HEK293 (cell line): Measurements from ENCODE around the gene DNAJB14.

Experiments used
- CTCF ChIA-PET: fragments of 350-600 bp; formaldehyde crosslinking; extraction: SDS; loops from one replicate; lab custom pipeline; 2021; ENCODE audit warnings: antibody characterized with exemption; lab: Yijun Ruan, JAX
- POLR2A ChIA-PET: fragments of 300-600 bp; formaldehyde crosslinking; extraction: SDS; loops from one replicate; lab custom pipeline; 2020; ENCODE audit warnings: antibody characterized with exemption, inconsistent platforms; lab: Yijun Ruan, JAX
- H3K27ac ChIP-seq: fragments of 200-500 bp; sonication (Bioruptor generic); 2 replicates; pipeline ENCODE4 v1.5.1; 2014; ENCODE audit warnings: low read depth, low read length, control low read depth, inconsistent platforms; ENCODE audit errors: extremely low read depth
- H3K36me3 ChIP-seq, 2 experiments: fragments of 200-500 bp in 1 of 2; sonication (Bioruptor generic) in 1 of 2; 1 replicate in 1 of 2; 2 replicates in 1 of 2; pipeline ENCODE4 v1.5.1; 2014 to 2017; ENCODE audit warnings: inconsistent platforms in 2 of 2, low read length in 2 of 2; ENCODE audit not compliant: control insufficient read depth in 2 of 2, insufficient read depth in 1 of 2
- H3K4me1 ChIP-seq: fragments of 200-500 bp; sonication (Bioruptor generic); 2 replicates; pipeline ENCODE4 v1.5.1; 2014; ENCODE audit warnings: mild to moderate bottlenecking, low read length, inconsistent platforms; ENCODE audit not compliant: control insufficient read depth, insufficient read depth
- H3K4me3 ChIP-seq: 2 replicates; pipeline ENCODE4 v1.5.1; 2011; ENCODE audit warnings: low read depth, mild to moderate bottlenecking, control low read depth, low read length, moderate library complexity
- H3K9me3 ChIP-seq: fragments of 200-500 bp; sonication (Bioruptor generic); 2 replicates; pipeline ENCODE4 v1.5.1; 2014; ENCODE audit warnings: low read depth, low read length, inconsistent platforms; ENCODE audit not compliant: control insufficient read depth, insufficient read depth
- KLF10 ChIP-seq: fragments of 450-650 bp; IDR thresholded peaks from 2 replicates; pipeline ENCODE4 v1.5.1; 2018; ENCODE audit warnings: missing biosample characterization, mild to moderate bottlenecking, missing genetic modification characterization
- KLF17 ChIP-seq: fragments of 450-650 bp; formaldehyde crosslinking; IDR thresholded peaks from 2 replicates; pipeline ENCODE4 v1.5.1; 2016; ENCODE audit warnings: missing biosample characterization, missing genetic modification characterization
- MZF1 ChIP-seq: fragments of 450-650 bp; formaldehyde crosslinking; IDR thresholded peaks from 2 replicates; pipeline ENCODE4 v1.5.1; 2017; ENCODE audit warnings: missing biosample characterization, missing genetic modification characterization, borderline replicate concordance
- OSR2 ChIP-seq: fragments of 450-650 bp; formaldehyde crosslinking; IDR thresholded peaks from 2 replicates; pipeline ENCODE4 v1.5.1; 2016; ENCODE audit warnings: missing biosample characterization, missing genetic modification characterization
- PATZ1 ChIP-seq: fragments of 450-650 bp; formaldehyde crosslinking; IDR thresholded peaks from 2 replicates; pipeline ENCODE4 v1.5.1; 2016; ENCODE audit warnings: missing biosample characterization, missing genetic modification characterization
- PRDM6 ChIP-seq: fragments of 450-650 bp; formaldehyde crosslinking; IDR thresholded peaks from 2 replicates; pipeline ENCODE4 v1.5.1; 2017; ENCODE audit warnings: missing biosample characterization, missing genetic modification characterization
- SP7 ChIP-seq: fragments of 450-650 bp; formaldehyde crosslinking; IDR thresholded peaks from 2 replicates; pipeline ENCODE4 v1.5.1; 2016; ENCODE audit warnings: missing biosample characterization, missing genetic modification characterization
- TRIM28 ChIP-seq: IDR thresholded peaks from 2 replicates; pipeline ENCODE4 v1.6.1; 2011; ENCODE audit warnings: low read length, control low read depth, borderline replicate concordance
- ZBTB20 ChIP-seq: fragments of 450-650 bp; formaldehyde crosslinking; IDR thresholded peaks from 2 replicates; pipeline ENCODE4 v1.5.1; 2016; ENCODE audit warnings: missing biosample characterization, missing genetic modification characterization
- ZFP41 ChIP-seq: fragments of 450-650 bp; formaldehyde crosslinking; IDR thresholded peaks from 2 replicates; pipeline ENCODE4 v1.5.1; 2016; ENCODE audit warnings: missing biosample characterization, missing genetic modification characterization, borderline replicate concordance
- ZNF146 ChIP-seq: fragments of 450-650 bp; formaldehyde crosslinking; IDR thresholded peaks from 2 replicates; pipeline ENCODE4 v1.5.1; 2016; ENCODE audit warnings: missing biosample characterization, missing genetic modification characterization
- ZNF416 ChIP-seq: fragments of 450-650 bp; formaldehyde crosslinking; IDR thresholded peaks from 2 replicates; pipeline ENCODE4 v1.5.1; 2016; ENCODE audit warnings: missing biosample characterization, missing genetic modification characterization
- ZNF501 ChIP-seq: fragments of 450-650 bp; formaldehyde crosslinking; IDR thresholded peaks from 2 replicates; pipeline ENCODE4 v1.5.1; 2016; ENCODE audit warnings: missing biosample characterization, missing genetic modification characterization
- ZNF629 ChIP-seq: fragments of 450-650 bp; formaldehyde crosslinking; IDR thresholded peaks from 2 replicates; pipeline ENCODE4 v1.5.1; 2017; ENCODE audit warnings: missing biosample characterization, missing genetic modification characterization
- ZNF660 ChIP-seq: fragments of 450-650 bp; IDR thresholded peaks from 2 replicates; pipeline ENCODE4 v1.5.1; 2018; ENCODE audit warnings: missing biosample characterization, mild to moderate bottlenecking, missing genetic modification characterization
- ZNF664 ChIP-seq: fragments of 450-650 bp; formaldehyde crosslinking; IDR thresholded peaks from 2 replicates; pipeline ENCODE4 v1.5.1; 2016; ENCODE audit warnings: missing biosample characterization, missing genetic modification characterization
- ZNF670 ChIP-seq: fragments of 450-650 bp; formaldehyde crosslinking; IDR thresholded peaks from 2 replicates; pipeline ENCODE4 v1.5.1; 2016; ENCODE audit warnings: missing biosample characterization, missing genetic modification characterization, low read depth
- ZNF776 ChIP-seq: fragments of 450-650 bp; formaldehyde crosslinking; IDR thresholded peaks from 2 replicates; pipeline ENCODE4 v1.5.0; 2017; ENCODE audit warnings: missing biosample characterization, missing genetic modification characterization, borderline replicate concordance
- ZNF843 ChIP-seq: fragments of 450-650 bp; formaldehyde crosslinking; IDR thresholded peaks from 2 replicates; pipeline ENCODE4 v1.5.1; 2016; ENCODE audit warnings: missing biosample characterization, missing genetic modification characterization
- ZSCAN5A ChIP-seq: fragments of 450-650 bp; formaldehyde crosslinking; IDR thresholded peaks from 2 replicates; pipeline ENCODE4 v1.5.1; 2016; ENCODE audit warnings: missing biosample characterization, missing genetic modification characterization

Gene DNAJB14

GRCh38 chr4:99863804-99864203, 82.6 kb downstream of the DNAJB14 start:
- H3K4me1 ChIP-seq: no peaks in the 10 kb centered on the region
- no peak overlapping the region for H3K4me3 ChIP-seq
- no peaks in the 10 kb centered on the region for H3K9me3 ChIP-seq
- no peaks in the 10 kb centered on the region for H3K36me3 ChIP-seq
- TF ChIP-seq ZNF776 (no peak), ZBTB20 (no peak), PATZ1 (tag by site-specific recombination) (no peak), ZNF843 (tag by site-specific recombination) (0 out of 2 replicates have a peak, but pooled peaks have one; percentile 23), ZSCAN5A (tag by site-specific recombination) (no peak), ZNF629 (peak; percentile 63), ZNF146 (tag by site-specific recombination) (no peak), ZNF660 (tag by site-specific recombination) (0 out of 2 replicates have a peak, but pooled peaks have one; percentile 20), SP7 (tag by site-specific recombination) (peak; percentile 31; the same call in 1 of the 2 replicates), PRDM6 (tag by site-specific recombination) (0 out of 2 replicates have a peak, but pooled peaks have one; percentile 38), ZNF416 (no peak), MZF1 (tag by site-specific recombination) (no peak), KLF10 (tag by site-specific recombination) (peak; percentile 44; the same call in 1 of the 2 replicates), OSR2 (tag by site-specific recombination) (peak; percentile 89), ZNF664 (peak; percentile 80), KLF17 (tag by site-specific recombination) (0 out of 2 replicates have a peak, but pooled peaks have one; percentile 44), TRIM28 (peak; percentile 51; the same call in 1 of the 2 replicates), ZFP41 (tag by site-specific recombination) (no peak), ZNF501 (tag by site-specific recombination) (no peak), ZNF670 (tag by site-specific recombination) (no peak)
- POLR2A ChIA-PET: interaction anchor here (0.6 to 1.2 kb wide), 2 partner anchors 10 to 83 kb away, joined by 3 read pairs; partner anchors contain the start of gene DNAJB14
- no peak overlapping the region for H3K27ac ChIP-seq
- CTCF ChIA-PET: interaction anchor here (0.6 kb wide), 1 partner anchor 19 kb away, joined by 4 read pairs; no protein-coding TSS in a partner anchor
